H9 (cell line): ENCODE data around the gene TMEM244. TPM values are rescaled to one million over a fixed set of nuclear protein-coding genes. Genes with fewer than 3 reads are reported as not detected.

Experiments used
- DNase-seq: peaks from one replicate; pipeline ENCODE4 v3.0.0-alpha.2; 2017
- H2AFZ ChIP-seq: one replicate; pipeline ENCODE4 v1.6.1; 2013; ENCODE audit warnings: mild to moderate bottlenecking, low read length, control low read depth, moderate library complexity
- H2AK5ac ChIP-seq: 2 replicates; pipeline ENCODE4 v1.6.1; 2013; ENCODE audit warnings: low read length, control low read depth, mixed read lengths; ENCODE audit not compliant: insufficient read length
- H2BK120ac ChIP-seq: one replicate; pipeline ENCODE4 v1.6.1; 2013; ENCODE audit warnings: low read depth, mild to moderate bottlenecking, low read length, control low read depth, inconsistent platforms; ENCODE audit not compliant: poor library complexity, severe bottlenecking
- H2BK12ac ChIP-seq: 2 replicates; pipeline ENCODE4 v1.6.1; 2013; ENCODE audit warnings: low read length, control low read depth, mixed read lengths, low read depth; ENCODE audit not compliant: insufficient read length
- H2BK15ac ChIP-seq: 2 replicates; pipeline ENCODE4 v1.6.1; 2013; ENCODE audit warnings: low read depth, low read length, control low read depth
- H2BK20ac ChIP-seq: one replicate; pipeline ENCODE4 v1.6.1; 2013; ENCODE audit warnings: low read depth, mild to moderate bottlenecking, low read length, control low read depth, inconsistent platforms; ENCODE audit not compliant: poor library complexity, severe bottlenecking
- H2BK5ac ChIP-seq: 2 replicates; pipeline ENCODE4 v1.6.1; 2013; ENCODE audit warnings: low read length, control low read depth, mixed read lengths; ENCODE audit not compliant: insufficient read length
- H3K14ac ChIP-seq: 2 replicates; pipeline ENCODE4 v1.6.1; 2013; ENCODE audit warnings: low read length, control low read depth; ENCODE audit not compliant: insufficient read depth
- H3K18ac ChIP-seq: 2 replicates; pipeline ENCODE4 v1.6.1; 2013; ENCODE audit warnings: low read depth, mild to moderate bottlenecking, mixed read lengths, low read length, control low read depth; ENCODE audit not compliant: insufficient read length
- H3K23ac ChIP-seq: 2 replicates; pipeline ENCODE4 v1.6.1; 2013; ENCODE audit warnings: low read length, control low read depth, mixed read lengths, low read depth; ENCODE audit not compliant: insufficient read length
- H3K23me2 ChIP-seq: 2 replicates; pipeline ENCODE4 v1.6.1; 2013; ENCODE audit warnings: low read depth, mild to moderate bottlenecking, mixed read lengths, low read length, control low read depth; ENCODE audit not compliant: insufficient read length, poor library complexity, severe bottlenecking
- H3K27ac ChIP-seq: 2 replicates; pipeline ENCODE4 v1.5.1; 2013; ENCODE audit warnings: low read length, control low read depth, mixed read lengths, low read depth; ENCODE audit not compliant: insufficient read length
- H3K27me3 ChIP-seq: 2 replicates; pipeline ENCODE4 v1.6.1; 2013; ENCODE audit warnings: low read length, control low read depth, inconsistent platforms; ENCODE audit not compliant: insufficient read depth
- H3K4ac ChIP-seq: 2 replicates; pipeline ENCODE4 v1.6.1; 2013; ENCODE audit warnings: low read depth, mild to moderate bottlenecking, control low read depth, inconsistent platforms, low read length, moderate library complexity
- H3K4me1 ChIP-seq: 2 replicates; pipeline ENCODE4 v1.6.1; 2013; ENCODE audit warnings: low read length, control low read depth, inconsistent platforms; ENCODE audit not compliant: insufficient read depth
- H3K4me2 ChIP-seq: 2 replicates; pipeline ENCODE4 v1.6.1; 2013; ENCODE audit warnings: low read length, control low read depth, mixed read lengths; ENCODE audit not compliant: insufficient read length, insufficient read depth
- H3K56ac ChIP-seq: 2 replicates; pipeline ENCODE4 v1.6.1; 2013; ENCODE audit warnings: low read depth, mild to moderate bottlenecking, mixed read lengths, low read length, control low read depth; ENCODE audit not compliant: insufficient read length
- H3K79me1 ChIP-seq: 2 replicates; pipeline ENCODE4 v1.6.1; 2013; ENCODE audit warnings: low read depth, mild to moderate bottlenecking, moderate library complexity, low read length, control low read depth, inconsistent platforms; ENCODE audit not compliant: insufficient read depth, poor library complexity, severe bottlenecking
- H3K79me2 ChIP-seq: 2 replicates; pipeline ENCODE4 v1.6.1; 2013; ENCODE audit warnings: low read length, control low read depth, inconsistent platforms; ENCODE audit not compliant: insufficient read depth
- H3K9ac ChIP-seq: 2 replicates; pipeline ENCODE4 v1.6.1; 2013; ENCODE audit warnings: low read length, control low read depth, mixed read lengths; ENCODE audit not compliant: insufficient read length; ENCODE audit errors: extremely low read depth
- H3K9me3 ChIP-seq: one replicate; pipeline ENCODE4 v1.6.1; 2013; ENCODE audit warnings: low read depth, low read length, inconsistent platforms; ENCODE audit not compliant: control insufficient read depth
- H3T11ph ChIP-seq: one replicate; pipeline ENCODE4 v1.6.1; 2013; ENCODE audit warnings: mild to moderate bottlenecking, low read length, control low read depth, inconsistent platforms
- H4K20me1 ChIP-seq: one replicate; pipeline ENCODE4 v1.6.1; 2013; ENCODE audit not compliant: control insufficient read depth, insufficient read length, insufficient read depth
- H4K5ac ChIP-seq: 2 replicates; pipeline ENCODE4 v1.6.1; 2013; ENCODE audit warnings: low read depth, mild to moderate bottlenecking, mixed read lengths, low read length, control low read depth; ENCODE audit not compliant: insufficient read length
- H4K8ac ChIP-seq: replicated peaks from 2 replicates; pipeline ENCODE4 v1.6.1; 2013; ENCODE audit warnings: low read length, control low read depth, mixed read lengths, low read depth; ENCODE audit not compliant: insufficient read length
- H4K91ac ChIP-seq: 2 replicates; pipeline ENCODE4 v1.6.1; 2013; ENCODE audit warnings: low read depth, mild to moderate bottlenecking, moderate library complexity, mixed read lengths, low read length, control low read depth; ENCODE audit not compliant: insufficient read length
- H3K27ac Mint-ChIP-seq, 3 experiments: 2 replicates in 2 of 3; 3 replicates in 1 of 3; pipeline ENCODE4 v1.8.0; 2020 to 2021; ENCODE audit warnings: mixed read lengths in 3 of 3, mild to moderate bottlenecking in 1 of 3, moderate library complexity in 1 of 3
- H3K27me3 Mint-ChIP-seq: 2 replicates; pipeline ENCODE4 v1.8.0; 2021; ENCODE audit warnings: low read depth, mild to moderate bottlenecking, moderate library complexity, mixed read lengths
- H3K36me3 Mint-ChIP-seq, 3 experiments: 2 replicates in 2 of 3; 3 replicates in 1 of 3; pipeline ENCODE4 v1.8.0; 2020 to 2021; ENCODE audit warnings: low read depth in 3 of 3, mixed read lengths in 3 of 3; ENCODE audit not compliant: insufficient read depth in 1 of 3
- H3K4me1 Mint-ChIP-seq, 2 experiments: 2 replicates each; pipeline ENCODE4 v1.8.0; 2020; ENCODE audit warnings: mixed read lengths in 2 of 2
- H3K4me3 Mint-ChIP-seq, 2 experiments: 2 replicates in 1 of 2; 3 replicates in 1 of 2; pipeline ENCODE4 v1.8.0; 2020 to 2021; ENCODE audit warnings: mild to moderate bottlenecking in 2 of 2, mixed read lengths in 2 of 2, moderate library complexity in 1 of 2
- H3K9me3 Mint-ChIP-seq, 2 experiments: 2 replicates in 1 of 2; 3 replicates in 1 of 2; pipeline ENCODE4 v1.8.0; 2020; ENCODE audit warnings: mild to moderate bottlenecking in 2 of 2, mixed read lengths in 2 of 2, moderate library complexity in 1 of 2
- CTCF ChIP-seq: fragments of 200-600 bp; sonication (generic); conservative IDR thresholded peaks from 3 replicates; pipeline ENCODE4 v1.8.0; 2021; ENCODE audit warnings: antibody characterized with exemption, mild to moderate bottlenecking
- WGBS: extraction: QIAGEN DNeasy Blood & Tissue Kit; methylation state at CpG from one replicate; pipeline ENCODE4 v1.1.7; 2013; ENCODE audit warnings: missing lambda C conversion rate, low lambda C conversion rate, mixed read lengths; ENCODE audit not compliant: insufficient read length; ENCODE audit errors: extremely low coverage; 5-methylcytosine and 5-hydroxymethylcytosine counted together
- total RNA-seq: library from RNA; stranded (reverse); gene quantifications from 2 replicates; pipeline ENCODE4 v1.2.1, GENCODE V29; 2021

The TMEM244 gene
- total RNA-seq, 1 experiment from 2014 or later = not detected

GRCh38 chr6:129785047-129785755 lies 75.9 kb downstream of the TMEM244 start:
- Histone ChIP-seq H3K4ac (no peak overlapping the region), H4K8ac (no peak overlapping the region), H4K5ac (no peak overlapping the region), H3K14ac (no peak overlapping the region), H3K79me1 (no peaks in the 10 kb centered on the region), H3K27ac (no peak overlapping the region), H4K20me1 (no peaks in the 10 kb centered on the region), H3K4me2 (no peak overlapping the region), H3K79me2 (no peaks in the 10 kb centered on the region), H2AFZ (no peak overlapping the region), H3K4me1 (no peaks in the 10 kb centered on the region), H2BK12ac (no peak overlapping the region), H3K9ac (no peak overlapping the region), H2BK20ac (no peak overlapping the region), H2AK5ac (no peak overlapping the region), H3T11ph (no peak overlapping the region), H3K23me2 (no peaks in the 10 kb centered on the region), H3K27me3 (no peaks in the 10 kb centered on the region), H2BK5ac (no peak overlapping the region), H4K91ac (no peak overlapping the region), H3K56ac (no peak overlapping the region), H3K23ac (no peak overlapping the region), H3K9me3 (no peaks in the 10 kb centered on the region), H3K18ac (no peak overlapping the region), H2BK120ac (no peak overlapping the region), H2BK15ac (no peak overlapping the region)
- TF ChIP-seq CTCF = no peak
- no peak for DNase-seq
- Mint-ChIP-seq H3K27ac (no peak overlapping the region), H3K27me3 (no peaks in the 10 kb centered on the region), H3K36me3 (no peaks in the 10 kb centered on the region), H3K9me3 (peaks cover 0 to 2% of the 10 kb centered on the region in 2 experiments; a peak in 1 of 5 replicates), H3K4me3 (no peak overlapping the region), H3K4me1 (no peaks in the 10 kb centered on the region)
- WGBS = no CpG with 5 or more reads among the region's 4 CpGs

Other genes with a start within 250 kb of the TMEM244 start
- gene ARHGAP18, start 151.1 kb downstream of the TMEM244 start, total RNA-seq = 2.0 and 2.4 TPM in 2 replicates
- 4.7 and 7.8 TPM in 2 replicates for gene L3MBTL3, start 157.3 kb upstream of the TMEM244 start, total RNA-seq